HCT116 (cell line): ENCODE measurements around the gene SERPING1. TPM values are rescaled to one million over a fixed set of nuclear protein-coding genes. Genes with fewer than 3 reads are reported as not detected.

Source experiments
- ATAC-seq: fragments of 200-7000 bp; cut with Tn5 transposase; 2 replicates; pipeline ENCODE4 v1.9.1; 2020; ENCODE audit warnings: mild to moderate bottlenecking, moderate library complexity
- BruUV-seq: library from RNA; stranded (reverse); fragments of 400-500 nt; replicated peaks from 2 replicates; lab custom pipeline; 2021; lab: Mats Ljungman, UMichigan
- CTCF ChIA-PET: fragments of 300-600 bp; sonication (Branson Sonifier 250); formaldehyde crosslinking; loops from one replicate; lab custom pipeline; 2021; ENCODE audit warnings: antibody characterized with exemption; lab: Charles Lee
- POLR2A ChIA-PET: fragments of 300-600, 350-600 bp; sonication (Branson Sonifier 250); formaldehyde crosslinking; loops from one replicate; lab custom pipeline; 2021; ENCODE audit warnings: antibody characterized with exemption; lab: Charles Lee
- RAD21 ChIA-PET, 2 experiments: fragments of 300-600 bp; sonication (Branson Sonifier 250); formaldehyde crosslinking; loops; one replicate each; lab custom pipeline; 2023; ENCODE audit warnings: low total read pairs in 2 of 2; ENCODE audit not compliant: uncharacterized antibody in 2 of 2, unreplicated experiment in 2 of 2, low non-redundant PET in 1 of 2; lab: Charles Lee
- DNase-seq: peaks from one replicate; pipeline ENCODE4 v3.0.0-alpha.2; 2010; ENCODE audit warnings: low read depth, low spot score
- H2AFZ ChIP-seq: fragments of 200-600 bp; shearing (Covaris generic), sonication (generic); 2 replicates; pipeline ENCODE4 v1.6.1; 2017; ENCODE audit warnings: low read depth, mixed run types, mixed read lengths, antibody characterized with exemption, low read length; ENCODE audit not compliant: poor library complexity, severe bottlenecking
- H3K27ac ChIP-seq: 2 replicates; pipeline ENCODE4 v1.5.1; 2012; ENCODE audit warnings: low read depth, low read length
- H3K27me3 ChIP-seq: fragments of 200-600 bp; sonication (generic); 2 replicates; pipeline ENCODE4 v1.6.1; 2016; ENCODE audit warnings: mixed run types, low read length, mixed read lengths; ENCODE audit not compliant: insufficient read depth
- H3K36me3 ChIP-seq, 2 experiments: fragments of 200-500 bp in 1 of 2; fragments of 200-600 bp in 1 of 2; sonication (Bioruptor generic) in 1 of 2; sonication (generic) in 1 of 2; 2 replicates each; pipeline versions ENCODE4 v1.5.1 to v1.6.1; 2014 to 2016; ENCODE audit warnings: low read length in 2 of 2, inconsistent platforms in 1 of 2, mixed read lengths in 1 of 2, mixed run types in 1 of 2; ENCODE audit not compliant: insufficient read depth in 2 of 2, control insufficient read depth in 1 of 2
- H3K4me1 ChIP-seq, 2 experiments: fragments of 200-600 bp in 1 of 2; sonication (generic) in 1 of 2; 2 replicates each; pipeline versions ENCODE4 v1.5.1 to v1.6.1; 2012 to 2017; ENCODE audit warnings: low read length in 2 of 2, inconsistent platforms in 1 of 2, mild to moderate bottlenecking in 1 of 2, mixed read lengths in 1 of 2, mixed run types in 1 of 2, moderate library complexity in 1 of 2; ENCODE audit not compliant: insufficient read depth in 2 of 2, control insufficient read depth in 1 of 2
- H3K4me2 ChIP-seq: fragments of 200-600 bp; sonication (generic); 2 replicates; pipeline ENCODE4 v1.6.1; 2017; ENCODE audit warnings: mixed run types, low read length, mixed read lengths
- H3K4me3 ChIP-seq, 2 experiments: fragments of 200-600 bp in 1 of 2; sonication (generic) in 1 of 2; replicated peaks in 1 of 2; 2 replicates each; pipeline ENCODE4 v1.5.1; 2011 to 2016; ENCODE audit warnings: low read length in 2 of 2, control low read depth in 1 of 2, low read depth in 1 of 2, mild to moderate bottlenecking in 1 of 2, mixed read lengths in 1 of 2, mixed run types in 1 of 2
- H3K79me2 ChIP-seq: fragments of 200-600 bp; sonication (generic); 2 replicates; pipeline ENCODE4 v1.6.1; 2017; ENCODE audit warnings: mild to moderate bottlenecking, mixed run types, low read length, moderate library complexity, mixed read lengths; ENCODE audit not compliant: insufficient read depth
- H3K9ac ChIP-seq: fragments of 200-600 bp; sonication (generic); 2 replicates; pipeline ENCODE4 v1.6.1; 2016; ENCODE audit warnings: low read length, mixed read lengths
- H3K9me2 ChIP-seq: fragments of 200-600 bp; sonication (generic), shearing (Covaris generic); 2 replicates; pipeline ENCODE4 v1.6.1; 2017; ENCODE audit warnings: mixed run types, mild to moderate bottlenecking, moderate library complexity; ENCODE audit not compliant: insufficient read depth
- H3K9me3 ChIP-seq, 2 experiments: fragments of 200-500 bp in 1 of 2; fragments of 200-600 bp in 1 of 2; sonication (Bioruptor generic) in 1 of 2; sonication (generic) in 1 of 2; 2 replicates each; pipeline ENCODE4 v1.6.1; 2014 to 2017; ENCODE audit warnings: low read length in 2 of 2, mixed read lengths in 2 of 2, inconsistent platforms in 1 of 2, low read depth in 1 of 2, mild to moderate bottlenecking in 1 of 2, mixed run types in 1 of 2, moderate library complexity in 1 of 2; ENCODE audit not compliant: control insufficient read depth in 1 of 2, insufficient read depth in 1 of 2
- H4K20me1 ChIP-seq: fragments of 200-600 bp; sonication (generic), shearing (Covaris generic); 2 replicates; pipeline ENCODE4 v1.6.1; 2017; ENCODE audit warnings: mixed run types, mild to moderate bottlenecking, moderate library complexity; ENCODE audit not compliant: insufficient read depth
- CBX3 ChIP-seq: IDR thresholded peaks from 2 replicates; pipeline ENCODE4 v1.6.1; 2012; ENCODE audit warnings: low read depth
- FOSL1 ChIP-seq: IDR thresholded peaks from 2 replicates; pipeline ENCODE4 v1.6.1; 2012; ENCODE audit warnings: low read depth
- POLR2AphosphoS5 ChIP-seq: IDR thresholded peaks from 2 replicates; pipeline ENCODE4 v1.6.1; 2011; ENCODE audit warnings: mild to moderate bottlenecking, low read depth, low read length, moderate library complexity
- SP1 ChIP-seq: IDR thresholded peaks from 2 replicates; pipeline ENCODE4 v1.6.1; 2012; ENCODE audit warnings: low read depth
- TCF7L2 ChIP-seq: IDR thresholded peaks from 2 replicates; pipeline ENCODE4 v1.7.0; 2011; ENCODE audit warnings: borderline replicate concordance, inconsistent platforms; ENCODE audit not compliant: insufficient read depth, insufficient read length; ENCODE audit errors: extremely low read depth
- ZFX ChIP-seq: fragments of 450-650 bp; IDR thresholded peaks from 2 replicates; pipeline ENCODE4 v1.6.1; 2017
- intact Hi-C: fragments of 100-400 bp; cut with micrococcal nuclease; formaldehyde crosslinking; loops from 2 replicates; pipeline ENCODE4 v1.10.0; 2022
- total RNA-seq: library from RNA; stranded (reverse); gene quantifications from one replicate; pipeline ENCODE4 v1.2.1, GENCODE V29; 2021; ENCODE audit not compliant: unreplicated experiment
- TF ChIP-seq, protein P1 (sequence below): IDR thresholded peaks from 2 replicates; pipeline ENCODE4 v1.6.1; 2012
- TF ChIP-seq, protein P2 (sequence below): IDR thresholded peaks from 2 replicates; pipeline ENCODE4 v1.6.1; 2012; ENCODE audit warnings: low read depth

Gene SERPING1
- total RNA-seq, 1 experiment from 2014 or later = 3.4 TPM

GRCh38 chr11:57586711-57587245 lies 10.7 kb upstream of the SERPING1 start:
- Histone ChIP-seq H2AFZ (no peak overlapping the region), H3K27ac (no peak overlapping the region), H3K9ac (no peak overlapping the region), H3K4me2 (no peak overlapping the region), H3K9me3 (no peaks in the 10 kb centered on the region), H3K9me2 (no peaks in the 10 kb centered on the region), H4K20me1 (no peaks in the 10 kb centered on the region), H3K79me2 (no peaks in the 10 kb centered on the region), H3K4me3 (no peak overlapping the region), H3K27me3 (no peaks in the 10 kb centered on the region)
- ChIA-PET RAD21 (no interaction called here), CTCF (no interaction called here), POLR2A (no interaction called here)
- no TSS peak for BruUV-seq
- intact Hi-C loops = no loop called here
- TF ChIP-seq POLR2AphosphoS5 (no peak), SP1 (no peak), FOSL1 (no peak), TCF7L2 (no peak), CBX3 (no peak), ZFX (no peak)
- TF ChIP-seq, protein P1, sequence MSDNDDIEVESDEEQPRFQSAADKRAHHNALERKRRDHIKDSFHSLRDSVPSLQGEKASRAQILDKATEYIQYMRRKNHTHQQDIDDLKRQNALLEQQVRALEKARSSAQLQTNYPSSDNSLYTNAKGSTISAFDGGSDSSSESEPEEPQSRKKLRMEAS = no peak
- TF ChIP-seq, protein P2, sequence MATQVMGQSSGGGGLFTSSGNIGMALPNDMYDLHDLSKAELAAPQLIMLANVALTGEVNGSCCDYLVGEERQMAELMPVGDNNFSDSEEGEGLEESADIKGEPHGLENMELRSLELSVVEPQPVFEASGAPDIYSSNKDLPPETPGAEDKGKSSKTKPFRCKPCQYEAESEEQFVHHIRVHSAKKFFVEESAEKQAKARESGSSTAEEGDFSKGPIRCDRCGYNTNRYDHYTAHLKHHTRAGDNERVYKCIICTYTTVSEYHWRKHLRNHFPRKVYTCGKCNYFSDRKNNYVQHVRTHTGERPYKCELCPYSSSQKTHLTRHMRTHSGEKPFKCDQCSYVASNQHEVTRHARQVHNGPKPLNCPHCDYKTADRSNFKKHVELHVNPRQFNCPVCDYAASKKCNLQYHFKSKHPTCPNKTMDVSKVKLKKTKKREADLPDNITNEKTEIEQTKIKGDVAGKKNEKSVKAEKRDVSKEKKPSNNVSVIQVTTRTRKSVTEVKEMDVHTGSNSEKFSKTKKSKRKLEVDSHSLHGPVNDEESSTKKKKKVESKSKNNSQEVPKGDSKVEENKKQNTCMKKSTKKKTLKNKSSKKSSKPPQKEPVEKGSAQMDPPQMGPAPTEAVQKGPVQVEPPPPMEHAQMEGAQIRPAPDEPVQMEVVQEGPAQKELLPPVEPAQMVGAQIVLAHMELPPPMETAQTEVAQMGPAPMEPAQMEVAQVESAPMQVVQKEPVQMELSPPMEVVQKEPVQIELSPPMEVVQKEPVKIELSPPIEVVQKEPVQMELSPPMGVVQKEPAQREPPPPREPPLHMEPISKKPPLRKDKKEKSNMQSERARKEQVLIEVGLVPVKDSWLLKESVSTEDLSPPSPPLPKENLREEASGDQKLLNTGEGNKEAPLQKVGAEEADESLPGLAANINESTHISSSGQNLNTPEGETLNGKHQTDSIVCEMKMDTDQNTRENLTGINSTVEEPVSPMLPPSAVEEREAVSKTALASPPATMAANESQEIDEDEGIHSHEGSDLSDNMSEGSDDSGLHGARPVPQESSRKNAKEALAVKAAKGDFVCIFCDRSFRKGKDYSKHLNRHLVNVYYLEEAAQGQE = no peak
- TF ChIP-seq, all 23 proteins: peak for 0
- no peaks in the 10 kb centered on the region for H3K36me3 ChIP-seq
- DNase-seq (no peak), ATAC-seq (no peak)
- H3K4me1 ChIP-seq = no peaks in the 10 kb centered on the region
